ENCODE measurements around the gene PCDHA10. TPM values are rescaled to one million over a fixed set of nuclear protein-coding genes. Genes with fewer than 3 reads are reported as not detected.
"Not testable (repeated sequence)": the region's sequence is repeated elsewhere in the genome, so short reads cannot be mapped to it uniquely, and the experiment has no call there.

The PCDHA10 gene
- polyA plus RNA-seq, result not detected

GRCh38 chr5:140855772-140856674, at the start of gene PCDHA10:
Gene PCDHA10 (plus strand): TSS chr5:140855897. CDS start chr5:140856049, 152 bp downstream.
- Mint-ChIP-seq H3K27ac (no peak within 1 kb of the TSS), H3K9me3 (peaks cover 3% of the 10 kb centered on the region in 3 donors), H3K36me3 (no peaks in the 10 kb centered on the region), H3K4me1 (no peaks in the 10 kb centered on the region), H3K27me3 (no peaks in the 10 kb centered on the region), H3K4me3 (no peak within 1 kb of the TSS)

- peak within 1 kb of the TSS in 1 of 3 donors; percentile 31 for H3K27ac Mint-ChIP-seq
- peaks cover 7 to 21% (median 14%) of the 10 kb centered on the region in 3 donors for H3K9me3 Mint-ChIP-seq
- no peaks in the 10 kb centered on the region for H3K36me3 Mint-ChIP-seq
Observed at GRCh38 chr5:140806834-140807775, 48.6 kb upstream of the PCDHA10 start, which contains the start of gene PCDHA4. Gene PCDHA4 (plus strand): TSS chr5:140807068.

GRCh38 chr5:140808241-140808888, 47.3 kb upstream of the PCDHA10 start:
- H3K4me3 Mint-ChIP-seq, H3K36me3 Mint-ChIP-seq, H3K27me3 Mint-ChIP-seq, H3K4me1 Mint-ChIP-seq, H3K27ac Mint-ChIP-seq: not testable (repeated sequence)
- peaks cover 9 to 21% (median 19%) of the 10 kb centered on the region in 3 donors for H3K9me3 Mint-ChIP-seq

More at GRCh38 chr5:140806834-140807775, 48.6 kb upstream of the PCDHA10 start, which contains the start of gene PCDHA4:
- Mint-ChIP-seq H3K27me3 (peaks cover 7% of the 10 kb centered on the region), H3K4me1 (no peaks in the 10 kb centered on the region), H3K4me3 (peak within 1 kb of the TSS in 1 of 4 donors; percentile 83)

GRCh38 chr5:140808889-140809291, 46.8 kb upstream of the PCDHA10 start:
- no peak overlapping the region for H3K27ac Mint-ChIP-seq
- H3K4me3 Mint-ChIP-seq, result no peak overlapping the region
- no peaks in the 10 kb centered on the region for H3K4me1 Mint-ChIP-seq
- peaks cover 7% of the 10 kb centered on the region for H3K27me3 Mint-ChIP-seq
- no peaks in the 10 kb centered on the region for H3K36me3 Mint-ChIP-seq
- H3K9me3 Mint-ChIP-seq, result peaks cover 7 to 19% (median 15%) of the 10 kb centered on the region in 3 donors

GRCh38 chr5:140821375-140822280, 34.1 kb upstream of the PCDHA10 start, which contains the start of gene PCDHA5:
Gene PCDHA5 (plus strand): TSS chr5:140821613.
- no peak within 1 kb of the TSS for H3K27ac Mint-ChIP-seq
- no peaks in the 10 kb centered on the region for H3K4me1 Mint-ChIP-seq
- H3K4me3 Mint-ChIP-seq, result no peak within 1 kb of the TSS
- no peaks in the 10 kb centered on the region for H3K36me3 Mint-ChIP-seq
- peaks cover 3% of the 10 kb centered on the region for H3K27me3 Mint-ChIP-seq
- H3K9me3 Mint-ChIP-seq, result peaks cover 0 to 3% (median 3%) of the 10 kb centered on the region in 3 donors

- Mint-ChIP-seq H3K9me3 (peaks cover 0 to 7% (median 5%) of the 10 kb centered on the region in 3 donors), H3K4me3 (no peak overlapping the region), H3K27me3 (peaks cover 6% of the 10 kb centered on the region), H3K4me1 (no peaks in the 10 kb centered on the region), H3K36me3 (no peaks in the 10 kb centered on the region), H3K27ac (no peak overlapping the region)
Observed at GRCh38 chr5:140822281-140822629, 33.4 kb upstream of the PCDHA10 start.

DNA sequence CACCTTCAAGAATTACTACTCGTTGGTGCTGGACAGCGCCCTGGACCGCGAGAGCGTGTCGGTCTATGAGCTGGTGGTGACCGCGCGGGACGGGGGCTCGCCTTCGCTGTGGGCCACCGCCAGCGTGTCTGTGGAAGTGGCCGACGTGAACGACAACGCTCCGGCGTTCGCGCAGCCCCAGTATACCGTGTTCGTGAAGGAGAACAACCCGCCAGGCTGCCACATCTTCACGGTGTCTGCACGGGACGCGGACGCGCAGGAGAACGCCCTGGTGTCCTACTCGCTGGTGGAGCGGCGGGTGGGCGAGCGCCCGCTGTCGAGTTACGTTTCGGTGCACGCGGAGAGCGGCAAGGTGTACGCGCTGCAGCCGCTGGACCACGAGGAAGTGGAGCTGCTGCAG, 32.7 kb upstream of the PCDHA10 start:
- not testable (repeated sequence) for H3K27me3 Mint-ChIP-seq, H3K4me1 Mint-ChIP-seq, H3K4me3 Mint-ChIP-seq, H3K36me3 Mint-ChIP-seq, H3K27ac Mint-ChIP-seq, H3K9me3 Mint-ChIP-seq

GRCh38 chr5:140823475-140823874, 32.2 kb upstream of the PCDHA10 start:
- Mint-ChIP-seq H3K27ac (no peak overlapping the region), H3K9me3 (peaks cover 0 to 12% (median 7%) of the 10 kb centered on the region in 3 donors), H3K27me3 (peaks cover 7% of the 10 kb centered on the region), H3K4me3 (no peak overlapping the region), H3K36me3 (no peaks in the 10 kb centered on the region), H3K4me1 (no peaks in the 10 kb centered on the region)

DNA sequence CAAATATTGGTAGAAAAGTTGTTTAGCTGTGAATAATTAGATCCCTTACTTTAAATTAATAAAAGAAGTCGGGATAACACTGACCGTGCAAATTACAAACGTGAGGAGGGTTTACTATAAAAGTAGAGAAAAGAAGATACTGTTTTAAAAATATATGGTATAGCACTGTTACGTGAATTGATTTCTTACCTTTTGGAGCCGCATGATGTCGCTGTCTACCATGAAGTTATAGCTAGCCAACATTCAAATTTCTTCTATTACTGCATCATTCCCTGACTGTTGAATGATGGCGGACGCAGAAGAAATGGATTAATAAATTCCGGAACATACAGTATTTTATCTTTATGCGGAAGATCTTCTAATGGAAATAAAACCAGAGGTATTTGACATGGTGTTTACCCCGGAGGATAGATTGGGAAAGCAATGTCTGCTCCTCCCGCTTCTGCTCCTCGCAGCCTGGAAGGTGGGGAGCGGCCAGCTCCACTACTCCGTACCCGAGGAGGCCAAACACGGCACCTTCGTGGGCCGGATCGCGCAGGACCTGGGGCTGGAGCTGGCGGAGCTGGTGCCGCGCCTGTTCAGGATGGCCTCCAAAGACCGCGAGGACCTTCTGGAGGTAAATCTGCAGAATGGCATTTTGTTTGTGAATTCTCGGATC, 27.9 kb upstream of the PCDHA10 start, which contains the start of gene PCDHA6:
TSS of gene PCDHA6 (plus strand) at position 257 of the 658 bp plus-strand sequence. CDS start at position 389, 132 bp downstream.
- peaks cover 12% of the 10 kb centered on the region for H3K27me3 Mint-ChIP-seq
- H3K9me3 Mint-ChIP-seq, result peaks cover 0 to 18% (median 6%) of the 10 kb centered on the region in 3 donors
- H3K27ac Mint-ChIP-seq, result no peak within 1 kb of the TSS

GRCh38 chr5:140828362-140828737, 27.3 kb upstream of the PCDHA10 start:
- Mint-ChIP-seq H3K36me3 (no peaks in the 10 kb centered on the region), H3K27me3 (peaks cover 15% of the 10 kb centered on the region)

More for the DNA sequence above, 27.9 kb upstream of the PCDHA10 start, which contains the start of gene PCDHA6:
- no peaks in the 10 kb centered on the region for H3K36me3 Mint-ChIP-seq
- no peaks in the 10 kb centered on the region for H3K4me1 Mint-ChIP-seq
- H3K4me3 Mint-ChIP-seq, result no peak within 1 kb of the TSS

DNA sequence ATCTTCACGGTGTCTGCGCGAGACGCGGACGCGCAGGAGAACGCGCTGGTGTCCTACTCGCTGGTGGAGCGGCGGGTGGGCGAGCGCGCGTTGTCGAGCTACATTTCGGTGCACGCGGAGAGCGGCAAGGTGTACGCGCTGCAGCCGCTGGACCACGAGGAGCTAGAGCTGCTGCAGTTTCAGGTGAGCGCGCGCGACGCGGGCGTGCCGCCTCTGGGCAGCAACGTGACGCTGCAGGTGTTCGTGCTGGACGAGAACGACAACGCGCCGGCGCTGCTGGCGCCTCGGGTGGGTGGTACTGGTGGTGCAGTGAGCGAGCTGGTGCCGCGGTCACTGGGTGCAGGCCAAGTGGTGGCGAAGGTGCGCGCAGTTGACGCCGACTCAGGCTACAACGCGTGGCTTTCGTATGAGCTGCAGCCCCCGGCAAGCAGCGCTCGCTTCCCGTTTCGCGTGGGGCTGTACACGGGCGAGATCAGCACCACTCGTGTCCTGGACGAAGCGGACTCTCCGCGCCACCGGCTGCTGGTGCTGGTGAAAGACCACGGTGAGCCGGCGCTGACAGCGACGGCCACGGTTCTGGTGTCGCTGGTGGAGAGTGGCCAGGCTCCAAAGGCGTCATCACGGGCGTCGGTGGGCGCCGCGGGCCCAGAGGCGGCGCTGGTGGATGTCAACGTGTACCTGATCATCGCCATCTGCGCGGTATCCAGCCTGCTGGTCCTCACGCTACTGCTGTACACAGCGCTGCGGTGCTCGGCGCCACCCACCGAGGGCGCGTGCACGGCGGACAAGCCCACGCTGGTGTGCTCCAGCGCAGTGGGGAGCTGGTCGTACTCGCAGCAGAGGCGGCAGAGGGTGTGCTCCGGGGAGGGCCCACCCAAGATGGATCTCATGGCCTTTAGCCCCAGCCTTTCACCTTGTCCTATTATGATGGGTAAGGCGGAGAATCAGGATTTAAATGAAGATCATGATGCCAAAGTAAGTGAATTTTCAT, 25.9 kb upstream of the PCDHA10 start:
- not testable (repeated sequence) for H3K27ac Mint-ChIP-seq, H3K4me1 Mint-ChIP-seq, H3K36me3 Mint-ChIP-seq, H3K4me3 Mint-ChIP-seq
- Mint-ChIP-seq H3K27me3 (peaks cover 18% of the 10 kb centered on the region), H3K9me3 (peaks cover 0 to 24% (median 10%) of the 10 kb centered on the region in 3 donors)

More at GRCh38 chr5:140828362-140828737, 27.3 kb upstream of the PCDHA10 start:
- Mint-ChIP-seq H3K27ac (no peak overlapping the region), H3K4me3 (no peak overlapping the region), H3K9me3 (peaks cover 0 to 20% (median 10%) of the 10 kb centered on the region in 3 donors), H3K4me1 (no peaks in the 10 kb centered on the region)

DNA sequence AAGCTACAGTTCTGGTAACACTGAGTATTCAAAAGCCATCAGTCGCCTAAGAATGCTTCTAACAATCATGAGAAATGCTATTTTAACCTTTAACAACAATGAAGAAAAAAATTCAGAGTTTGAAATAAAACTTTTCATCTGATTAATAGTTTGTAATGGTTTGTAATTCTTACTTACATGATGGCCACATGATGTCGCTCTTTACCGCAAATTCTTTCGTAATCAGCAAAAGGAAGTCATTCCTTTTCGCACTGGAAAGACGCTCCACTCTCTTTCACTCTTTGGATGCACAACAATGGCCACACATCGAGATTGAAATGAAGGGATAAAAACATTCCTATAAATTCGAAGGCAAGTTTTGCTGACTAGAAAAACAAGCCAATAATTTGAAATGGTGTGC, 21.7 kb upstream of the PCDHA10 start, which contains the start of gene PCDHA7:
TSS of gene PCDHA7 (plus strand) at position 277 of the 400 bp plus-strand sequence. CDS start at position 392, 115 bp downstream.
- Mint-ChIP-seq H3K4me1 (no peaks in the 10 kb centered on the region), H3K4me3 (peak within 1 kb of the TSS in 1 of 4 donors; percentile 46), H3K36me3 (no peaks in the 10 kb centered on the region), H3K27ac (peak within 1 kb of the TSS in 1 of 3 donors; percentile 32), H3K27me3 (peaks cover 11% of the 10 kb centered on the region), H3K9me3 (peaks cover 0 to 9% (median 8%) of the 10 kb centered on the region in 3 donors)

Data from IgD-negative memory B cell (primary cell).